Naive thymus-derived CD4-positive, alpha-beta T cell (primary cell): ENCODE measurements around the gene CHRNA7. TPM values are rescaled to one million over a fixed set of nuclear protein-coding genes. Genes with fewer than 3 reads are reported as not detected.
"Not testable (repeated sequence)": the region's sequence is repeated elsewhere in the genome, so short reads cannot be mapped to it uniquely, and the experiment has no call there.

Experiments used
- ATAC-seq: fragments of 150-1000 bp; cut with Tn5 transposase; 2 replicates; pipeline ENCODE4 v1.10.0; 2021; ENCODE audit warnings: mild to moderate bottlenecking, moderate library complexity
- CTCF ChIA-PET: fragments of 350-600 bp; sonication (Branson Sonifier 250); formaldehyde crosslinking; loops from one replicate; lab custom pipeline; 2021; ENCODE audit warnings: antibody characterized with exemption; lab: Charles Lee
- POLR2A ChIA-PET: fragments of 350-600 bp; sonication (Branson Sonifier 250); formaldehyde crosslinking; loops from one replicate; lab custom pipeline; 2021; ENCODE audit warnings: antibody characterized with exemption, inconsistent platforms; lab: Charles Lee
- DNase-seq, 9 donors: peaks; one replicate each; pipeline versions ENCODE4 v3.0.0 to v3.0.0-alpha.2; 2020 to 2022; ENCODE audit warnings: mixed read lengths in 1 of 9
- H3K27ac ChIP-seq: one replicate; pipeline ENCODE4 v1.7.0; 2013; ENCODE audit warnings: mild to moderate bottlenecking, low read depth, low read length, moderate library complexity
- H3K27me3 ChIP-seq, 2 donors: one replicate each; pipeline ENCODE4 v1.7.0; 2013; ENCODE audit warnings: low read length in 2 of 2, mild to moderate bottlenecking in 2 of 2, moderate library complexity in 2 of 2; ENCODE audit not compliant: control insufficient read depth in 2 of 2, insufficient read depth in 2 of 2
- H3K36me3 ChIP-seq, 3 experiments: 1 replicate in 2 of 3; 2 replicates in 1 of 3; pipeline ENCODE4 v1.7.0; 2013; ENCODE audit warnings: low read length in 3 of 3, mild to moderate bottlenecking in 3 of 3, moderate library complexity in 1 of 3; ENCODE audit not compliant: insufficient read depth in 3 of 3, control insufficient read depth in 2 of 3
- H3K4me1 ChIP-seq, 2 donors: one replicate each; pipeline ENCODE4 v1.7.0; 2013; ENCODE audit warnings: low read length in 2 of 2, mild to moderate bottlenecking in 2 of 2, moderate library complexity in 1 of 2; ENCODE audit not compliant: control insufficient read depth in 2 of 2, insufficient read depth in 2 of 2
- H3K4me3 ChIP-seq: 2 replicates; pipeline ENCODE4 v1.7.0; 2013; ENCODE audit warnings: mild to moderate bottlenecking, low read length
- H3K9me3 ChIP-seq, 3 experiments: 1 replicate in 2 of 3; 2 replicates in 1 of 3; pipeline ENCODE4 v1.7.0; 2013; ENCODE audit warnings: low read length in 3 of 3; ENCODE audit not compliant: control insufficient read depth in 2 of 3
- H3K27ac Mint-ChIP-seq, 9 donors: one replicate each; pipeline ENCODE4 v1.8.0; 2020 to 2022; ENCODE audit warnings: mixed read lengths in 9 of 9, mild to moderate bottlenecking in 8 of 9, moderate library complexity in 5 of 9, inconsistent platforms in 2 of 9
- H3K27me3 Mint-ChIP-seq, 5 donors: one replicate each; pipeline ENCODE4 v1.8.0; 2021 to 2022; ENCODE audit warnings: mixed read lengths in 5 of 5, mild to moderate bottlenecking in 1 of 5
- H3K36me3 Mint-ChIP-seq, 5 donors: one replicate each; pipeline ENCODE4 v1.8.0; 2020 to 2022; ENCODE audit warnings: mixed read lengths in 5 of 5, mild to moderate bottlenecking in 3 of 5, inconsistent platforms in 1 of 5
- H3K4me1 Mint-ChIP-seq, 7 donors: one replicate each; pipeline ENCODE4 v1.8.0; 2020 to 2022; ENCODE audit warnings: mixed read lengths in 7 of 7, mild to moderate bottlenecking in 3 of 7, inconsistent platforms in 1 of 7
- H3K4me3 Mint-ChIP-seq, 10 donors: one replicate each; pipeline ENCODE4 v1.8.0; 2020 to 2022; ENCODE audit warnings: mild to moderate bottlenecking in 10 of 10, mixed read lengths in 10 of 10, moderate library complexity in 6 of 10, inconsistent platforms in 2 of 10
- H3K9me3 Mint-ChIP-seq, 11 donors: one replicate each; pipeline ENCODE4 v1.8.0; 2020 to 2022; ENCODE audit warnings: mixed read lengths in 11 of 11, mild to moderate bottlenecking in 4 of 11, inconsistent platforms in 1 of 11, moderate library complexity in 1 of 11
- intact Hi-C, 2 donors: fragments of 100-400 bp; cut with micrococcal nuclease; formaldehyde crosslinking; loops; one replicate each; pipeline ENCODE4 v1.15.1; 2023
- polyA plus RNA-seq, 2 donors: library from polyadenylated mRNA; unstranded; fragments of 300-500 nt; fragmentation: Illumina TruSeq; gene quantifications; one replicate each; pipeline ENCODE4 v1.2.3, GENCODE V29; 2021
- total RNA-seq, 6 experiments: library from RNA in 5 of 6; stranded (reverse) in 5 of 6; gene quantifications; 1 replicate in 5 of 6; 2 replicates in 1 of 6; pipeline ENCODE4 v1.2.3 and lab custom pipeline; 2021 to 2026

Gene CHRNA7
- total and polyA plus RNA-seq, 7 experiments from 2014 or later = 0.09 to 1.6 (median 0.78) TPM; not detected in 3

DNA sequence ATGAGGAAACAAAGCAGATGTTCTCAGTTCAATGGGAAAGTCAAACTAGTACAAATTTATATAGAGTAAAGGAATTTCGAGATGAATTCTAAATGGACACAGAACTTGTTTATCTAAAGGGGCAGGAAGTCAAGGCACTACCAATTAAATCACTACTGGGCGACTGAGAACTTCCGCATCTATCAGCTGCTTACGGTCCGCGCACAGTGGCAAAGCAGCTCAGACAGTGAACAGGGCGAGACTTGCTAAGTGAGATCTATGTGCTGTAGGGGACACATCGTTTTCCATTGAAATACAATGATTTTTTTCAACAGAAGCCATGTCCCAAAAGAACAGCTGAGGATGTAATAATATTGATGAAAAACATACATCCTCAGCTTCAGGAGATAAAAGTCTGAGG, 105.0 kb downstream of the CHRNA7 start:
- intact Hi-C loops = no loop called here
- DNase-seq = no peak
- CTCF ChIA-PET = no interaction called here
- Histone ChIP-seq H3K4me1 (no peaks in the 10 kb centered on the region), H3K27ac (no peak overlapping the region), H3K4me3 (no peak overlapping the region), H3K27me3 (no peaks in the 10 kb centered on the region), H3K9me3 (no peaks in the 10 kb centered on the region), H3K36me3 (no peaks in the 10 kb centered on the region)
- no peaks in the 10 kb centered on the region for H3K4me1 Mint-ChIP-seq
- peaks cover 0 to 5% (median 0%) of the 10 kb centered on the region in 11 donors for H3K9me3 Mint-ChIP-seq
- ATAC-seq = no peak
- H3K4me3 Mint-ChIP-seq = no peak overlapping the region
- H3K36me3 Mint-ChIP-seq = no peaks in the 10 kb centered on the region
- POLR2A ChIA-PET = no interaction called here
- H3K27ac Mint-ChIP-seq = no peak overlapping the region
- H3K27me3 Mint-ChIP-seq = peaks cover 3 to 43% (median 26%) of the 10 kb centered on the region in 5 donors

DNA sequence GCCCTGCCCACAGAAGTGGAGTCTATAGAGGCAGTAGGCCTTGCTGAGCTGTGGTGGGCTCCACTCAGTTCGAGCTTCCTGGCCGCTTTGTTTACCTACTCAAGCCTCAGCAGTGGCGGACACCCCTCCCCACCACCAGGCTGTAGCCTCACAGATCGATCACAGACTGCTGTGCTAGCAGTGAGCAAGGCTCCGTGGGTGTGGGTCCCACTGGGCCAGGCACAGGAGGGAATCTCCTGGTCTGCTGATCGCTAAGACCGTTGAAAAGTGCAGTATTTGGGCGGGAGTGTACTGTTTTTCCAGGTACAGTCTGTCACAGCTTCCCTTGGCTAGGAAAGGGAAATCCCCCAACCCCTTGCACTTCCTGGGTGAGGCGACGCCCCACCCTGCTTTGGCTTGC, 115.2 kb downstream of the CHRNA7 start:
- ATAC-seq, H3K36me3 Mint-ChIP-seq, H3K27me3 ChIP-seq, H3K4me3 ChIP-seq, H3K9me3 ChIP-seq, H3K9me3 Mint-ChIP-seq, H3K36me3 ChIP-seq, intact Hi-C loops, CTCF ChIA-PET, H3K27ac Mint-ChIP-seq, DNase-seq, H3K4me3 Mint-ChIP-seq, H3K27ac ChIP-seq, H3K4me1 ChIP-seq, POLR2A ChIA-PET, H3K4me1 Mint-ChIP-seq: not testable (repeated sequence)
- peaks cover 0 to 29% (median 17%) of the 10 kb centered on the region in 5 donors for H3K27me3 Mint-ChIP-seq

- Mint-ChIP-seq H3K4me1 (peaks cover 0 to 1% (median 0%) of the 10 kb centered on the region in 7 donors), H3K36me3 (peaks cover 0 to 5% (median 0%) of the 10 kb centered on the region in 5 donors), H3K4me3 (no peak overlapping the region), H3K9me3 (peaks cover 0 to 3% (median 0%) of the 10 kb centered on the region in 11 donors), H3K27me3 (peaks cover 4 to 30% (median 15%) of the 10 kb centered on the region in 5 donors), H3K27ac (no peak overlapping the region)
- no peaks in the 10 kb centered on the region for H3K27me3 ChIP-seq
- H3K4me3 ChIP-seq = no peak overlapping the region
- H3K27ac ChIP-seq = no peak overlapping the region
- DNase-seq = no peak
- no peaks in the 10 kb centered on the region for H3K9me3 ChIP-seq
- H3K36me3 ChIP-seq = no peaks in the 10 kb centered on the region
- CTCF ChIA-PET = no interaction called here
- no peaks in the 10 kb centered on the region for H3K4me1 ChIP-seq
- POLR2A ChIA-PET = no interaction called here
- intact Hi-C loops = no loop called here
- no peak for ATAC-seq
Observed at GRCh38 chr15:32148833-32149555, 118.7 kb downstream of the CHRNA7 start.

DNA sequence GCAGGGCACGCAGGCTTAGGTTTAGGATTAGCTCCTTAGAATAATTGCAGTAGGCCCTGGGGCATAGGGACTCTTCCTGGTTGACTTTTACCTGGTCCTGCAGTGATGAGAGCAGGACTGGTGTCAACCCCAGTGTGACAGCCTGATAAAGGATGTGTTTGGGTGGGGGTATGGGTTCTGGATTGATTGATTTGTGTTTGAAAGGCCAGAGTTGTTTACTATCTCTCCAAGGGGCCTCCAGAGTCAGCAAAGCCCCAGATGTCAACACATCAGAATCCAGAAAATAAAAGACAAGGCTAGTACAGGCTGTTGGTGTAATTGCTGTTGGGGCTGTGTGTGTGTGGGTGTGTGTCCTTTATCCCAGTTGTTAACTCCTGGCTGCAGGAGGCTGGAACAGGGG, 122.3 kb downstream of the CHRNA7 start:
- H3K4me1 Mint-ChIP-seq = peaks cover 0 to 1% (median 0%) of the 10 kb centered on the region in 7 donors
- H3K9me3 ChIP-seq = no peaks in the 10 kb centered on the region
- no peak overlapping the region for H3K4me3 Mint-ChIP-seq
- intact Hi-C loops = no loop called here
- no peaks in the 10 kb centered on the region for H3K36me3 ChIP-seq
- no peaks in the 10 kb centered on the region for H3K36me3 Mint-ChIP-seq
- H3K27me3 Mint-ChIP-seq = peaks cover 4 to 20% (median 10%) of the 10 kb centered on the region in 5 donors
- H3K27me3 ChIP-seq = no peaks in the 10 kb centered on the region
- ATAC-seq (no peak), DNase-seq (no peak)
- H3K9me3 Mint-ChIP-seq = no peaks in the 10 kb centered on the region
- no peaks in the 10 kb centered on the region for H3K4me1 ChIP-seq
- no peak overlapping the region for H3K27ac Mint-ChIP-seq
- ChIA-PET CTCF (no interaction called here), POLR2A (no interaction called here)
- no peak overlapping the region for H3K4me3 ChIP-seq
- H3K27ac ChIP-seq = no peak overlapping the region

DNA sequence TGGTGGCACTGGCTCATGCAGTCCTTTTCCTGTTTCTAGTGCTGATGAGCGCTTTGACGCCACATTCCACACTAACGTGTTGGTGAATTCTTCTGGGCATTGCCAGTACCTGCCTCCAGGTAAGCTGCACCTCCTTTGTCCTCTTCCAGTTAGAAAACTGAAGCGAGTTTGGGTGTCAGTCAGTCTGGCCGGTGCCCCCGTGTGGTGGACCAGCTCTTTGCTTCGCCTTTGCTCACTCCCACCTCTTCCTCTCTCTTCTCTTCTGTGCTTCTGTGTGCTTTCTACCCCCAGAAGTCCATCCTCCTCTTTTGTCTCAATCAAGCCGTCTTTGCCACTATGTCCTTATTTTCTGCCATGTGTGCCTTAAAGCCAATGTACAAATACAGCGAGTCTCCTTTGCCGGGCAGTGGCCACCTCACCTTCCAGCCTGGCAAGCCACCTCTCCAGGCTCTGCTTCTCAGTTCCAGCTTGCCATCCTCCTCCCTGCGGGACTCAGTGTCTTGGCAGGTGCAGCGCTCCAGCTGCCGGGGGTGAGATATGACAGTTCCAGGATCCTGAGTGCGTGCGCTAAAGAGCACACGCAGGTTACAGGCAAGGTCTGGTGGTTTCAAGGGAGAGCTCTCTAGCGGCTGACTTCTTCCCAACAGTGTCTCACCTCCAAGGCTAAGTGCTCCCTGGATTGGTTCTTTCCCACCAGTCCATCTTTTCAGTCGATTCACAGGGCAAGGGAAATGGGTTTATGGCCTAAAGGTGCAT, 123.7 kb downstream of the CHRNA7 start:
- DNase-seq, intact Hi-C loops, H3K9me3 ChIP-seq, CTCF ChIA-PET, H3K36me3 Mint-ChIP-seq, H3K4me1 ChIP-seq, H3K4me3 Mint-ChIP-seq, H3K9me3 Mint-ChIP-seq, H3K27ac ChIP-seq, H3K4me1 Mint-ChIP-seq, H3K4me3 ChIP-seq, H3K27me3 ChIP-seq, H3K36me3 ChIP-seq, ATAC-seq, H3K27ac Mint-ChIP-seq, POLR2A ChIA-PET: not testable (repeated sequence)
- peaks cover 4 to 10% (median 6%) of the 10 kb centered on the region in 5 donors for H3K27me3 Mint-ChIP-seq

DNA sequence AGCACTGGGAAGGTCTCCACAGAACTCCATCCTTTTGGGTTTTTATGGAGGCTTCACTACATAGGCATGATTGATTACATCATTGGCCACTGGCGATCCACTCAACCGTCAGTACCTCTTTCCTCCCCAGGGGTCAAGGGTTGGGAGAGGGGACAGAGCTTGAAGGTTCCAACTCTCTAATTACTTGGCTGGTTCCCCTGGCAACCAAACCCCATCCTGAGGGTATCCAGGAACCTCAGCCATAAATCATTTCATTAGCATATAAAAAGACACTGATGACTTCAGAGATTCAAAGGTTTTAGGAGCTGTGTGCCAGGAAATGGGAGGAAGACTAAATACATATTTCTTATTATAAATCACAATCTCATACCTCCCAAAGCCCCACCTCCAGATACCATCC, 131.8 kb downstream of the CHRNA7 start:
- intact Hi-C loops, H3K9me3 ChIP-seq, H3K27ac ChIP-seq, DNase-seq, H3K27ac Mint-ChIP-seq, H3K27me3 ChIP-seq, H3K4me3 ChIP-seq, H3K36me3 ChIP-seq, H3K27me3 Mint-ChIP-seq, H3K4me3 Mint-ChIP-seq, H3K4me1 ChIP-seq, CTCF ChIA-PET, H3K9me3 Mint-ChIP-seq, H3K36me3 Mint-ChIP-seq, H3K4me1 Mint-ChIP-seq, ATAC-seq, POLR2A ChIA-PET: not testable (repeated sequence)

DNA sequence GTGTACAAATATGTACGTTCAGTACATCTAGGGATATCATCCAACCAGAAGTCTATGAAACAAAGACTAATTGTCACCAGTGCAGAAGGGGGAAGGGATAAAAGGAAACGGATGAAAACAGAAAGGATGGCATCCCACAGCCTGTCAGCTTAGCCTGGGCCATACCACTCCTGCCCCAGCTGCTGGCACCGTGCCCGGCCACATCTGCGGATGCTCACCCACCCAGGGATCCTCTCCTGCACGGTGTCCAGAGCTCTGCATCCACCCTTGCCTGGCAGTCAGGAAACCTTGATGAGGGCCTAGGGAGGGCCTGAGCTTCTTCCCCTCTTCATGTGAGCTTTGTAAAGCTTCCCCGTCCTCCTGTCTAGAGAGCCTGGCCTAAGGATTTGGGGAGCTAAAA, 133.8 kb downstream of the CHRNA7 start:
- H3K4me1 Mint-ChIP-seq, H3K9me3 ChIP-seq, H3K27me3 ChIP-seq, H3K27ac ChIP-seq, H3K4me1 ChIP-seq, H3K4me3 ChIP-seq, DNase-seq, intact Hi-C loops, H3K27me3 Mint-ChIP-seq, H3K9me3 Mint-ChIP-seq, H3K4me3 Mint-ChIP-seq, CTCF ChIA-PET, H3K36me3 ChIP-seq, POLR2A ChIA-PET, ATAC-seq, H3K36me3 Mint-ChIP-seq, H3K27ac Mint-ChIP-seq: not testable (repeated sequence)
